ENCODE data around the gene TNS1. TPM values are rescaled to one million over a fixed set of nuclear protein-coding genes. Genes with fewer than 3 reads are reported as not detected.

Gene TNS1
- total RNA-seq, 2 donors from 2014 or later = 436 to 508 TPM

GRCh38 chr2:218003981-218004419 lies 1.2 kb upstream of the TNS1 start:
- intact Hi-C loops (cut with DNase I) = no loop called here
- DNase-seq (peak; percentile 87), ATAC-seq (peak; percentile 82 to 87)

- intact Hi-C loops (cut with DNase I) = no loop called here
- ATAC-seq (peak; percentile 51 to 61), DNase-seq (peak; percentile 70)
Measured at GRCh38 chr2:218003281-218003944, 618 bp upstream of the TNS1 start.

- ATAC-seq (no peak), DNase-seq (peak; percentile 26)
- intact Hi-C loops (cut with DNase I) = no loop called here
Measured at GRCh38 chr2:218002143-218002844, 501 bp downstream of the TNS1 start.

- DNase-seq = no peak
- intact Hi-C loops (cut with DNase I) = no loop called here
- no peak for ATAC-seq
Measured at GRCh38 chr2:218001629-218002028, 1.2 kb downstream of the TNS1 start.

- peak in 1 of 2 donors; percentile 20 for ATAC-seq
- peak; percentile 42 for DNase-seq
- intact Hi-C loops (cut with DNase I) = no loop called here
Measured at GRCh38 chr2:218000136-218000535, 2.7 kb downstream of the TNS1 start.

- ATAC-seq = no peak
- no peak for DNase-seq
- intact Hi-C loops (cut with DNase I) = no loop called here
Measured at GRCh38 chr2:217999595-217999959, 3.2 kb downstream of the TNS1 start.

GRCh38 chr2:217998926-217999594 lies 3.7 kb downstream of the TNS1 start:
- no peak for DNase-seq
- intact Hi-C loops (cut with DNase I) = no loop called here
- no peak for ATAC-seq

- intact Hi-C loops (cut with DNase I) = no loop called here
- ATAC-seq (no peak), DNase-seq (no peak)
Measured at GRCh38 chr2:217997510-217997909, 5.3 kb downstream of the TNS1 start.

GRCh38 chr2:217996361-217996760 lies 6.4 kb downstream of the TNS1 start:
- ATAC-seq (peak; percentile 48 to 67), DNase-seq (peak; percentile 63)
- intact Hi-C loops (cut with DNase I) = no loop called here

GRCh38 chr2:217995731-217996231 lies 7.0 kb downstream of the TNS1 start:
- intact Hi-C loops (cut with DNase I) = no loop called here
- DNase-seq = peak; percentile 76
- ATAC-seq = peak; percentile 57 to 67

GRCh38 chr2:217994776-217995274 lies 8.0 kb downstream of the TNS1 start:
- DNase-seq = no peak
- intact Hi-C loops (cut with DNase I) = loop anchor here (5.0 kb wide), 2 partner anchors 37 to 208 kb away; no protein-coding TSS in a partner anchor
- ATAC-seq = peak; percentile 49 to 50

- DNase-seq (peak; percentile 71), ATAC-seq (peak in 1 of 2 donors; percentile 42)
- intact Hi-C loops (cut with DNase I) = loop anchor here (5.0 kb wide), 2 partner anchors 38 to 207 kb away; no protein-coding TSS in a partner anchor
Measured at GRCh38 chr2:217993817-217994463, 8.9 kb downstream of the TNS1 start.

GRCh38 chr2:217993138-217993537 lies 9.7 kb downstream of the TNS1 start:
- DNase-seq = no peak
- intact Hi-C loops (cut with DNase I) = loop anchor here (5.0 kb wide), 2 partner anchors 39 to 206 kb away; no protein-coding TSS in a partner anchor
- no peak for ATAC-seq

- intact Hi-C loops (cut with DNase I) = loop anchor here (5.0 kb wide), 2 partner anchors 40 to 205 kb away; no protein-coding TSS in a partner anchor
- ATAC-seq (no peak), DNase-seq (no peak)
Measured at GRCh38 chr2:217992061-217992460, 10.7 kb downstream of the TNS1 start.

- intact Hi-C loops (cut with DNase I) = loop anchor here (5.0 kb wide), 2 partner anchors 41 to 204 kb away; no protein-coding TSS in a partner anchor
- no peak for ATAC-seq
Measured at GRCh38 chr2:217990791-217991465, 11.9 kb downstream of the TNS1 start.

GRCh38 chr2:217990389-217990788 lies 12.4 kb downstream of the TNS1 start:
- no peak for DNase-seq
- no peak for ATAC-seq
- intact Hi-C loops (cut with DNase I) = loop anchor here (5.0 kb wide), 2 partner anchors 42 to 203 kb away; no protein-coding TSS in a partner anchor

More at GRCh38 chr2:217990791-217991465, 11.9 kb downstream of the TNS1 start:
- DNase-seq = no peak

- intact Hi-C loops (cut with DNase I) = loop anchor here (2.0 to 5.0 kb wide), 3 partner anchors 45 to 201 kb away; no protein-coding TSS in a partner anchor
- ATAC-seq (no peak), DNase-seq (no peak)
Measured at GRCh38 chr2:217989221-217989948, 13.4 kb downstream of the TNS1 start.
